OCI-LY7 (cell line): Measurements from ENCODE around the gene SH2D3A. TPM values are rescaled to one million over a fixed set of nuclear protein-coding genes. Genes with fewer than 3 reads are reported as not detected.

ENCODE experiments used
- BruUV-seq: library from RNA; stranded (reverse); fragments of 400-500 nt; replicated peaks from 2 replicates; lab custom pipeline; 2021; lab: Mats Ljungman, UMichigan
- CTCF ChIA-PET: fragments of 300-600 bp; sonication (Branson Sonifier 250); formaldehyde crosslinking; loops from one replicate; lab custom pipeline; 2022; ENCODE audit warnings: antibody characterized with exemption; ENCODE audit not compliant: unreplicated experiment; lab: Charles Lee
- POLR2A ChIA-PET: fragments of 300-600 bp; sonication (Branson Sonifier 250); formaldehyde crosslinking; loops from one replicate; lab custom pipeline; 2022; ENCODE audit warnings: antibody characterized with exemption; lab: Charles Lee
- DNase-seq: peaks from one replicate; pipeline ENCODE4 v3.0.0-alpha.2; 2015; ENCODE audit warnings: low spot score
- H2AFZ ChIP-seq: fragments of 200-600 bp; sonication (generic), shearing (Covaris generic); 2 replicates; pipeline ENCODE4 v1.6.1; 2014; ENCODE audit warnings: mild to moderate bottlenecking, antibody characterized with exemption, low read length, moderate library complexity
- H3K27ac ChIP-seq: fragments of 200-600 bp; sonication (generic); 2 replicates; pipeline ENCODE4 v1.5.1; 2014; ENCODE audit warnings: mixed run types, low read depth, mild to moderate bottlenecking, moderate library complexity, low read length, inconsistent platforms; ENCODE audit not compliant: poor library complexity, severe bottlenecking
- H3K36me3 ChIP-seq: fragments of 200-600 bp; sonication (generic); 2 replicates; pipeline ENCODE4 v1.6.1; 2014; ENCODE audit warnings: mild to moderate bottlenecking, antibody characterized with exemption, low read length, moderate library complexity, mixed read lengths; ENCODE audit not compliant: insufficient read depth
- H3K4me1 ChIP-seq: fragments of 200-600 bp; sonication (generic); 2 replicates; pipeline ENCODE4 v1.5.1; 2014; ENCODE audit warnings: mild to moderate bottlenecking, low read length; ENCODE audit not compliant: insufficient read depth, poor library complexity, severe bottlenecking
- H3K4me2 ChIP-seq: fragments of 200-600 bp; sonication (generic); 2 replicates; pipeline ENCODE4 v1.6.1; 2014; ENCODE audit warnings: mild to moderate bottlenecking, low read length
- H3K4me3 ChIP-seq: fragments of 200-600 bp; sonication (generic); 2 replicates; pipeline ENCODE4 v1.5.1; 2014; ENCODE audit warnings: mild to moderate bottlenecking, low read depth, low read length; ENCODE audit not compliant: poor library complexity, severe bottlenecking
- H3K79me2 ChIP-seq: fragments of 200-600 bp; sonication (generic); 2 replicates; pipeline ENCODE4 v1.6.1; 2016; ENCODE audit warnings: low read depth, mild to moderate bottlenecking, low read length, moderate library complexity, mixed read lengths; ENCODE audit not compliant: insufficient read depth
- H3K9me2 ChIP-seq: fragments of 200-600 bp; sonication (generic); 2 replicates; pipeline ENCODE4 v1.6.1; 2016; ENCODE audit warnings: mild to moderate bottlenecking, low read length, mixed read lengths; ENCODE audit not compliant: insufficient read depth
- H3K9me3 ChIP-seq: fragments of 200-600 bp; sonication (generic); 2 replicates; pipeline ENCODE4 v1.6.1; 2014; ENCODE audit warnings: mild to moderate bottlenecking, mixed run types, low read length, mixed read lengths
- H4K20me1 ChIP-seq: fragments of 200-600 bp; sonication (generic); 2 replicates; pipeline ENCODE4 v1.6.1; 2014; ENCODE audit warnings: mild to moderate bottlenecking, antibody characterized with exemption, low read length, moderate library complexity, mixed read lengths; ENCODE audit not compliant: insufficient read depth
- CTCF ChIP-seq: fragments of 200-600 bp; sonication (generic); conservative IDR thresholded peaks from 2 replicates; pipeline ENCODE4 v1.5.1; 2014; ENCODE audit warnings: mild to moderate bottlenecking, antibody characterized with exemption, low read length, moderate library complexity, mixed read lengths
- EZH2phosphoT487 ChIP-seq: fragments of 200-600 bp; sonication (generic); IDR thresholded peaks from 2 replicates; pipeline ENCODE4 v1.6.1; 2018; ENCODE audit warnings: low read depth, borderline replicate concordance, mild to moderate bottlenecking, mixed run types, antibody characterized with exemption, low read length, moderate library complexity, mixed read lengths
- intact Hi-C: fragments of 100-400 bp; cut with micrococcal nuclease; formaldehyde crosslinking; loops from one replicate; pipeline ENCODE4 v1.10.0; 2022; ENCODE audit not compliant: unreplicated experiment
- total RNA-seq, 2 experiments: library from RNA; depleted of rRNA in 1 of 2; stranded (reverse); fragments of >200 nt in 1 of 2; shearing (Covaris generic) in 1 of 2; gene quantifications; 2 replicates each; pipeline ENCODE4 v1.2.3, GENCODE V29; 2014 to 2022

The SH2D3A gene
- total RNA-seq, 2 experiments from 2014 or later = 7.8 to 13.3 TPM

GRCh38 chr19:6802336-6803035 is 35.3 kb upstream of the SH2D3A start:
- Histone ChIP-seq H3K4me1 (peaks cover 66% of the 10 kb centered on the region), H3K9me2 (no peaks in the 10 kb centered on the region), H3K27ac (peak overlapping the region; percentile 94), H3K79me2 (peaks cover 78% of the 10 kb centered on the region), H3K4me3 (peak overlapping the region; percentile 46), H4K20me1 (no peaks in the 10 kb centered on the region), H3K4me2 (peak overlapping the region; percentile 68), H2AFZ (no peak overlapping the region), H3K9me3 (no peaks in the 10 kb centered on the region), H3K36me3 (peaks cover 40% of the 10 kb centered on the region)
- TF ChIP-seq EZH2phosphoT487 = no peak
- TF ChIP-seq CTCF = peak; percentile 80
- ChIA-PET CTCF (interaction anchor here (1.0 kb wide), 1 partner anchor 30 kb away, joined by 3 read pairs; the partner anchor contains the start of gene VAV1), POLR2A (interaction anchor here (0.6 to 2.9 kb wide), 4 partner anchors 21 to 196 kb away, joined by 3 to 25 read pairs (median 5); partner anchors contain the start of gene VAV1)
- DNase-seq = peak; percentile 96
- intact Hi-C loops = loop anchor here (1.0 to 2.0 kb wide), 2 partner anchors 60 to 64 kb away; no protein-coding TSS in a partner anchor
- no TSS peak for BruUV-seq

- BruUV-seq = TSS peak; percentile 45
- Histone ChIP-seq H3K79me2 (peaks cover 78% of the 10 kb centered on the region), H3K4me2 (peak overlapping the region; percentile 88), H4K20me1 (no peaks in the 10 kb centered on the region), H3K9me2 (no peaks in the 10 kb centered on the region), H3K9me3 (no peaks in the 10 kb centered on the region), H3K36me3 (peaks cover 33% of the 10 kb centered on the region), H3K4me1 (peaks cover 75% of the 10 kb centered on the region), H3K27ac (peak overlapping the region; percentile 94), H3K4me3 (peak overlapping the region; percentile 66), H2AFZ (peak overlapping the region; percentile 13; the same call in 1 of the 2 replicates)
- intact Hi-C loops = loop anchor here (1.0 to 2.0 kb wide), 3 partner anchors 29 to 63 kb away; partner anchors contain the start of gene VAV1
- DNase-seq = peak; percentile 97
- CTCF ChIA-PET = interaction anchor here (0.9 to 1.4 kb wide), 2 partner anchors 9 to 29 kb away, joined by 4 read pairs; partner anchors contain the start of gene VAV1
- TF ChIP-seq CTCF (no peak), EZH2phosphoT487 (no peak)
- POLR2A ChIA-PET = interaction anchor here (0.5 to 2.9 kb wide), 5 partner anchors 11 to 500 kb away, joined by 3 to 25 read pairs (median 3); partner anchors contain the start of gene VAV1
These were observed 34.4 kb upstream of the SH2D3A start for GRCh38 chr19:6801485-6802086.
